ENCODE data around the gene BBS9. TPM values are rescaled to one million over a fixed set of nuclear protein-coding genes. Genes with fewer than 3 reads are reported as not detected.

The BBS9 gene
- total RNA-seq, 6 experiments from 2014 or later: 3.0 to 8.0 (median 6.6) TPM

- no peaks in the 10 kb centered on the region for H3K27me3 ChIP-seq
- 74% methylated on average over 4 of the region's 4 CpGs for WGBS (ENCODE audit: insufficient coverage, low coverage, low lambda C conversion rate, missing lambda C conversion rate)
Measured at GRCh38 chr7:33554576-33554975, 425.2 kb downstream of the BBS9 start.

GRCh38 chr7:33556472-33556871 is 427.1 kb downstream of the BBS9 start:
- Histone ChIP-seq H3K4me3 (no peak overlapping the region), H3K27ac (no peak overlapping the region), H3K9me3 (no peaks in the 10 kb centered on the region), H3K4me1 (no peaks in the 10 kb centered on the region), H3K27me3 (no peaks in the 10 kb centered on the region), H3K36me3 (no peaks in the 10 kb centered on the region)
- intact Hi-C loops (cut with DNase I): no loop called here
- no peak for TF ChIP-seq POLR2A (IDR thresholded peaks at IDR 0.05)
- TF ChIP-seq, protein P1, sequence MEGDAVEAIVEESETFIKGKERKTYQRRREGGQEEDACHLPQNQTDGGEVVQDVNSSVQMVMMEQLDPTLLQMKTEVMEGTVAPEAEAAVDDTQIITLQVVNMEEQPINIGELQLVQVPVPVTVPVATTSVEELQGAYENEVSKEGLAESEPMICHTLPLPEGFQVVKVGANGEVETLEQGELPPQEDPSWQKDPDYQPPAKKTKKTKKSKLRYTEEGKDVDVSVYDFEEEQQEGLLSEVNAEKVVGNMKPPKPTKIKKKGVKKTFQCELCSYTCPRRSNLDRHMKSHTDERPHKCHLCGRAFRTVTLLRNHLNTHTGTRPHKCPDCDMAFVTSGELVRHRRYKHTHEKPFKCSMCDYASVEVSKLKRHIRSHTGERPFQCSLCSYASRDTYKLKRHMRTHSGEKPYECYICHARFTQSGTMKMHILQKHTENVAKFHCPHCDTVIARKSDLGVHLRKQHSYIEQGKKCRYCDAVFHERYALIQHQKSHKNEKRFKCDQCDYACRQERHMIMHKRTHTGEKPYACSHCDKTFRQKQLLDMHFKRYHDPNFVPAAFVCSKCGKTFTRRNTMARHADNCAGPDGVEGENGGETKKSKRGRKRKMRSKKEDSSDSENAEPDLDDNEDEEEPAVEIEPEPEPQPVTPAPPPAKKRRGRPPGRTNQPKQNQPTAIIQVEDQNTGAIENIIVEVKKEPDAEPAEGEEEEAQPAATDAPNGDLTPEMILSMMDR (IDR thresholded peaks at IDR 0.05): no peak
- ATAC-seq (no peak), DNase-seq (no peak)

More at GRCh38 chr7:33554576-33554975, 425.2 kb downstream of the BBS9 start:
- no peak overlapping the region for H3K27ac ChIP-seq
- intact Hi-C loops (cut with DNase I): no loop called here
- ATAC-seq (peak in 1 of 4 donors; percentile 43), DNase-seq (no peak)
- TF ChIP-seq, protein P1 (IDR thresholded peaks at IDR 0.05): no peak
- no peak for TF ChIP-seq POLR2A (IDR thresholded peaks at IDR 0.05)
- no peaks in the 10 kb centered on the region for H3K9me3 ChIP-seq
- no peaks in the 10 kb centered on the region for H3K36me3 ChIP-seq
- no peak overlapping the region for H3K4me3 ChIP-seq
- H3K4me1 ChIP-seq: no peaks in the 10 kb centered on the region

DNA sequence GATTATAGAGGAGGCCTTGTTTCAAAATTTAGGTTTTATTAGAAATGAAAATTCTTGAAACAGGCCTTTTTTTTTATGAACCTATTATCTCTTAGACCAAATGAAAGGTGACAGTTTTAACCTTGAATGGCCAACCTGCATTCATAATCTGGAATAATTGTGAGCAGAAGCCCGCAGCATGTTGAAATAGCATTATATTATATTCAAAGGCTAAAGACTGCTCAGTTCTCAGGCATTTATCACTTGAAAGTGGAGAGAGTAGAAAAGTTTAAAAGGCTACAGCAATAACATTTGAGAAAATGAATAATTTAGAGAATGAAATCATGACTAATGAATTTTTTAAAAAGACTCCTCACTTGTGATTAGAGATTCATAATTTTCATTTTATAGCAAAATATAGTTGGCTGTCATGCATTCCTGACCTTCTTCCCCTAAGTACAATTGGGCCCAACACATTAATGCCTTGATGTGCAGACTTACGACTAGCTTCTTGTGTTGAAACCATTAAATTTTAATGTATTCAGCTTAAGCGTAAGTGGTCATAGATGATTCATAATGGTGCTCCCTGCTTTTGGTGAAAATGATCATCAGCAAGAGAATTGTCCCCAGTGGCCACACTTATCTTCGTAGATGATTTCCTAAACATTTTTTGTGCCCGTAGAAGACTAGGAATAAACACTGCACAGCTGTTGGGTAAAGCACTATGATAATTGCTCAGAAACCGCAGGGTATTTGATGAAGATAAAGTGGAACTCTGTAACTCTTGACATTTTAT is 429.4 kb downstream of the BBS9 start:
- ATAC-seq: no peak
- Histone ChIP-seq H3K36me3 (no peaks in the 10 kb centered on the region), H3K9me3 (no peaks in the 10 kb centered on the region), H3K27me3 (no peaks in the 10 kb centered on the region), H3K4me3 (no peak overlapping the region), H3K27ac (no peak overlapping the region), H3K4me1 (no peaks in the 10 kb centered on the region)
- WGBS (ENCODE audit: insufficient coverage, low coverage, low lambda C conversion rate, missing lambda C conversion rate): 91% methylated on average over 6 of the region's 6 CpGs
- intact Hi-C loops (cut with DNase I): no loop called here
- TF ChIP-seq POLR2A (IDR thresholded peaks at IDR 0.05): no peak
- TF ChIP-seq, protein P1 (IDR thresholded peaks at IDR 0.05): no peak
- no peak for DNase-seq

DNA sequence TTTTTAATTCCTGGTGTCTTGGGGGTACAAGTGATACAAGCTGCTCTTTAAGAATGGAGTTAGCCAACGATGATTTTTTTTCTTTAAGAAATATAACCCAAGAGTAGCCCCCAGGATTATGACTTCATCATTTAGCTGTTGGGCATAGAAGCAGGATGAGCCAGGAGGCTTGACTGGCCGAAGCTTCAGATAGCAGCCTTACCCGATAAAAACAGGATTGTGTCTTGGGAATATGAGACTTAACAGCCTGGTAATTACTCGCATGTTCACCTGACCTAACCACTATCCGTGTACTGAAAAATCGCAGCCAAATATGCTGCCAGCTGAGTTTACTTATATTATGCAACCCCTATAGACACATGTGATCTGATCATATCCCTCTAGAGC is 430.0 kb downstream of the BBS9 start:
- H3K4me3 ChIP-seq: no peak overlapping the region
- no peaks in the 10 kb centered on the region for H3K36me3 ChIP-seq
- intact Hi-C loops (cut with DNase I): no loop called here
- H3K27me3 ChIP-seq: no peaks in the 10 kb centered on the region
- ATAC-seq (no peak), DNase-seq (no peak)
- no peak for TF ChIP-seq POLR2A (IDR thresholded peaks at IDR 0.05)
- TF ChIP-seq, protein P1 (IDR thresholded peaks at IDR 0.05): no peak
- no peaks in the 10 kb centered on the region for H3K4me1 ChIP-seq
- WGBS (ENCODE audit: insufficient coverage, low coverage, low lambda C conversion rate, missing lambda C conversion rate): 75% methylated on average over 4 of the region's 6 CpGs
- H3K27ac ChIP-seq: no peak overlapping the region
- H3K9me3 ChIP-seq: no peaks in the 10 kb centered on the region

GRCh38 chr7:33562996-33563395 is 433.6 kb downstream of the BBS9 start:
- H3K36me3 ChIP-seq: no peaks in the 10 kb centered on the region
- H3K4me3 ChIP-seq: no peak overlapping the region
- no peaks in the 10 kb centered on the region for H3K27me3 ChIP-seq
- ATAC-seq (no peak), DNase-seq (no peak)
- intact Hi-C loops (cut with DNase I): no loop called here
- no peak for TF ChIP-seq POLR2A (IDR thresholded peaks at IDR 0.05)
- TF ChIP-seq, protein P1 (IDR thresholded peaks at IDR 0.05): no peak
- no peaks in the 10 kb centered on the region for H3K4me1 ChIP-seq
- H3K9me3 ChIP-seq: no peaks in the 10 kb centered on the region
- H3K27ac ChIP-seq: no peak overlapping the region

All from right lobe of liver (tissue), 6 donors.